ENCODE measurements around the gene CLMP. TPM values are rescaled to one million over a fixed set of nuclear protein-coding genes. Genes with fewer than 3 reads are reported as not detected.

CLMP gene
- total and polyA plus RNA-seq, 4 donors: 0.12 to 1.3 (median 0.35) TPM

DNA sequence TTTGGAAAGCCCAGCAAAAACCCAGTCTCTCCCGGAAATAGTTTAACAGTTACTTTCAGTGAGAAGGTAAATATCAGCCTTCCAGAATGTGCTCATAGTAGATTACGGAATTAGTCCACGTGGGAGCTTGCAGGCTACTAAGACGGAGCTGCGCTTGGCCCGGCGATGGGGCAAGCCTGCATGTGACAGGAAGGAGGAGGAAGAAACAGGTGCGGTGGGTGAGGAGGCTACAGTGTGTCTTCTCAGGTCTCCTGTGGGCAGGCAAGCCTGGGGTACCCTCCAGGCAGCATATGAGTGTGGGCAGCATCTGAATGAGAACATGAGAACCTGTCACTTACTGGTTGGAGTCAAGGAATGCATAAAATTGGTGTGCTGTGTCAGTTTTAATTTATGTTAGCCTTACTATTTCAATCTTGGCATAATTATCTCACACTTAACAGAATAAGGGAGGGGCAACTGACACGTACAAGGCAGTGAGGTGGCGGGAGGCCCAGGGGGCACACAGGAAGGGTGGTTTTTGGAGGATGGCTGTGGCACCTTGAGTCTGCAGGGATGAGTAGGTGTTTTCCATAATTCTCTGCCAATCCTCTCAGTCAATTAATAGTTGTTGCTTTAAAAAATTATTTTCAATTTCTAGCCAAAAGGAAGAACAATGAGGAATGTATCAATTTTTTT is 35.7 kb downstream of the CLMP start:
- no peaks in the 10 kb centered on the region for H3K36me3 ChIP-seq (ENCODE audit: control insufficient read depth in 4 of 4, insufficient read depth in 3 of 4, low read depth in 1 of 4, low read length in 3 of 4)
- H3K9me3 ChIP-seq (ENCODE audit: control insufficient read depth in 4 of 4, low read length in 3 of 4): peaks cover 0 to 1% (median 0%) of the 10 kb centered on the region in 4 donors
- DNase-seq (ENCODE audit: low spot score): no peak
- H3K27ac ChIP-seq (ENCODE audit: low read depth in 1 of 2, low read length in 2 of 2): no peak overlapping the region
- peaks cover 0 to 3% (median 0%) of the 10 kb centered on the region in 4 donors for H3K27me3 ChIP-seq (ENCODE audit: control insufficient read depth in 4 of 4, insufficient read depth in 4 of 4, low read length in 3 of 4)
- H3K4me3 ChIP-seq (ENCODE audit: low read depth in 1 of 3, low read length in 3 of 3): no peak overlapping the region
- no peak overlapping the region for H3K9ac ChIP-seq (ENCODE audit: low read depth in 1 of 2, low read length in 2 of 2)
- 79% methylated on average over 10 of the region's 10 CpGs for WGBS
- no peaks in the 10 kb centered on the region for H3K4me1 ChIP-seq (ENCODE audit: control insufficient read depth in 4 of 4, insufficient read depth in 4 of 4, low read length in 3 of 4)
- TF ChIP-seq YY1 (IDR thresholded peaks at IDR 0.05): no peak
- TF ChIP-seq, protein P1, sequence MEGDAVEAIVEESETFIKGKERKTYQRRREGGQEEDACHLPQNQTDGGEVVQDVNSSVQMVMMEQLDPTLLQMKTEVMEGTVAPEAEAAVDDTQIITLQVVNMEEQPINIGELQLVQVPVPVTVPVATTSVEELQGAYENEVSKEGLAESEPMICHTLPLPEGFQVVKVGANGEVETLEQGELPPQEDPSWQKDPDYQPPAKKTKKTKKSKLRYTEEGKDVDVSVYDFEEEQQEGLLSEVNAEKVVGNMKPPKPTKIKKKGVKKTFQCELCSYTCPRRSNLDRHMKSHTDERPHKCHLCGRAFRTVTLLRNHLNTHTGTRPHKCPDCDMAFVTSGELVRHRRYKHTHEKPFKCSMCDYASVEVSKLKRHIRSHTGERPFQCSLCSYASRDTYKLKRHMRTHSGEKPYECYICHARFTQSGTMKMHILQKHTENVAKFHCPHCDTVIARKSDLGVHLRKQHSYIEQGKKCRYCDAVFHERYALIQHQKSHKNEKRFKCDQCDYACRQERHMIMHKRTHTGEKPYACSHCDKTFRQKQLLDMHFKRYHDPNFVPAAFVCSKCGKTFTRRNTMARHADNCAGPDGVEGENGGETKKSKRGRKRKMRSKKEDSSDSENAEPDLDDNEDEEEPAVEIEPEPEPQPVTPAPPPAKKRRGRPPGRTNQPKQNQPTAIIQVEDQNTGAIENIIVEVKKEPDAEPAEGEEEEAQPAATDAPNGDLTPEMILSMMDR (IDR thresholded peaks at IDR 0.05; ENCODE audit: low read depth, low read length, missing input control): no peak
- TF ChIP-seq HNF4G (IDR thresholded peaks at IDR 0.05): no peak
- TF ChIP-seq, protein P2, sequence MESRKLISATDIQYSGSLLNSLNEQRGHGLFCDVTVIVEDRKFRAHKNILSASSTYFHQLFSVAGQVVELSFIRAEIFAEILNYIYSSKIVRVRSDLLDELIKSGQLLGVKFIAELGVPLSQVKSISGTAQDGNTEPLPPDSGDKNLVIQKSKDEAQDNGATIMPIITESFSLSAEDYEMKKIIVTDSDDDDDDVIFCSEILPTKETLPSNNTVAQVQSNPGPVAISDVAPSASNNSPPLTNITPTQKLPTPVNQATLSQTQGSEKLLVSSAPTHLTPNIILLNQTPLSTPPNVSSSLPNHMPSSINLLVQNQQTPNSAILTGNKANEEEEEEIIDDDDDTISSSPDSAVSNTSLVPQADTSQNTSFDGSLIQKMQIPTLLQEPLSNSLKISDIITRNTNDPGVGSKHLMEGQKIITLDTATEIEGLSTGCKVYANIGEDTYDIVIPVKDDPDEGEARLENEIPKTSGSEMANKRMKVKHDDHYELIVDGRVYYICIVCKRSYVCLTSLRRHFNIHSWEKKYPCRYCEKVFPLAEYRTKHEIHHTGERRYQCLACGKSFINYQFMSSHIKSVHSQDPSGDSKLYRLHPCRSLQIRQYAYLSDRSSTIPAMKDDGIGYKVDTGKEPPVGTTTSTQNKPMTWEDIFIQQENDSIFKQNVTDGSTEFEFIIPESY (IDR thresholded peaks at IDR 0.05): no peak
- TF ChIP-seq FOXA1 (IDR thresholded peaks at IDR 0.05): no peak

DNA sequence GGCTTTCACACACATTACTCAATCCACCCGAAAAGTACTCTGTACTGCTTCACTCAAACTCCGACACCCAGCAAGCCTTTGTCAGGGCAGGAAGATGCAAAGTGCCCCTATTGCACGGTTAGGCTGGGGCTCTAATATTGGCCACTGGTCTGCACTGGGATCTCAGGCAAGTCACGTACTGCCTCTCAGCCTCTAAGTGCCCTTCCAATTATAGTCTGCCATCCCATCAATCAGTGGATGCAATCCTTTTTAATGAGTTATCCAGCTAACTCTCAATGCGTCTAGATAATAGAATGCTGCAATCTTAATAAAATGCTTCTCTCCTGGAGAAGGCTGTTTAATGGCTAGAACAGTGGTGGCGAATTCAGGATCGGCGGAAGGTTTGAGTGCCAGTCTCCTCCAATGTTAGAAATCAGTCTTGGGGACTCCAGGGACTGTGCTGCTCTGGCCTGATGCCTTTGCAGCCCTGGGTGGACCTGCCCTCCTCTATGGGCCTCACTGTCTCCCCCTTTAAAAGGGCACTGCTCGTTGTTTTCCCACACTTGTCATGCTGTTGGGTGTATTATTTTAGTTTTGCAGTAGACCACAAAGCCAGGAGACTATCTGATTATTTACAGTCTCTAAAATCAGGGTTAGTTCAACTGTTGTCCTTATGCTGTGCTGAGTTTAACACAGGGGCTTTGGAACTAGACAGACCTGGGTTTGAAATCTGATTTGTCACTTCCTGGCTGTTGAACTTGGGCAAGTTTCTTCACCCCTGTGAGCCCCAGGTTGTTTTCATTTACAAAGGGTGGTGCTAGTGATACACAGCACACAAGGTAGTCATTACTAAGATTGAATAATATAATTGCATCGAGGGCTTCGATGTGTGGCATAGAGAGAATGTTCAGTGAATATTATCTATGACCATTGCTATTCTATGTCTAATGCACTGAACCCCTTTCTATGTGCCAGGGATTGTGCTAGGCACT is 36.7 kb downstream of the CLMP start:
- TF ChIP-seq SP1 (IDR thresholded peaks at IDR 0.05): no peak
- TF ChIP-seq FOXA1 (IDR thresholded peaks at IDR 0.05): no peak
- TF ChIP-seq, protein P3, sequence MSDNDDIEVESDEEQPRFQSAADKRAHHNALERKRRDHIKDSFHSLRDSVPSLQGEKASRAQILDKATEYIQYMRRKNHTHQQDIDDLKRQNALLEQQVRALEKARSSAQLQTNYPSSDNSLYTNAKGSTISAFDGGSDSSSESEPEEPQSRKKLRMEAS (IDR thresholded peaks at IDR 0.05): no peak
- TF ChIP-seq, protein P4, sequence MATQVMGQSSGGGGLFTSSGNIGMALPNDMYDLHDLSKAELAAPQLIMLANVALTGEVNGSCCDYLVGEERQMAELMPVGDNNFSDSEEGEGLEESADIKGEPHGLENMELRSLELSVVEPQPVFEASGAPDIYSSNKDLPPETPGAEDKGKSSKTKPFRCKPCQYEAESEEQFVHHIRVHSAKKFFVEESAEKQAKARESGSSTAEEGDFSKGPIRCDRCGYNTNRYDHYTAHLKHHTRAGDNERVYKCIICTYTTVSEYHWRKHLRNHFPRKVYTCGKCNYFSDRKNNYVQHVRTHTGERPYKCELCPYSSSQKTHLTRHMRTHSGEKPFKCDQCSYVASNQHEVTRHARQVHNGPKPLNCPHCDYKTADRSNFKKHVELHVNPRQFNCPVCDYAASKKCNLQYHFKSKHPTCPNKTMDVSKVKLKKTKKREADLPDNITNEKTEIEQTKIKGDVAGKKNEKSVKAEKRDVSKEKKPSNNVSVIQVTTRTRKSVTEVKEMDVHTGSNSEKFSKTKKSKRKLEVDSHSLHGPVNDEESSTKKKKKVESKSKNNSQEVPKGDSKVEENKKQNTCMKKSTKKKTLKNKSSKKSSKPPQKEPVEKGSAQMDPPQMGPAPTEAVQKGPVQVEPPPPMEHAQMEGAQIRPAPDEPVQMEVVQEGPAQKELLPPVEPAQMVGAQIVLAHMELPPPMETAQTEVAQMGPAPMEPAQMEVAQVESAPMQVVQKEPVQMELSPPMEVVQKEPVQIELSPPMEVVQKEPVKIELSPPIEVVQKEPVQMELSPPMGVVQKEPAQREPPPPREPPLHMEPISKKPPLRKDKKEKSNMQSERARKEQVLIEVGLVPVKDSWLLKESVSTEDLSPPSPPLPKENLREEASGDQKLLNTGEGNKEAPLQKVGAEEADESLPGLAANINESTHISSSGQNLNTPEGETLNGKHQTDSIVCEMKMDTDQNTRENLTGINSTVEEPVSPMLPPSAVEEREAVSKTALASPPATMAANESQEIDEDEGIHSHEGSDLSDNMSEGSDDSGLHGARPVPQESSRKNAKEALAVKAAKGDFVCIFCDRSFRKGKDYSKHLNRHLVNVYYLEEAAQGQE (IDR thresholded peaks at IDR 0.05): no peak
- no peak overlapping the region for H3K4me3 ChIP-seq (ENCODE audit: low read depth in 1 of 3, low read length in 3 of 3)
- no peaks in the 10 kb centered on the region for H3K36me3 ChIP-seq (ENCODE audit: control insufficient read depth in 4 of 4, insufficient read depth in 3 of 4, low read depth in 1 of 4, low read length in 3 of 4)
- peaks cover 0 to 1% (median 0%) of the 10 kb centered on the region in 4 donors for H3K9me3 ChIP-seq (ENCODE audit: control insufficient read depth in 4 of 4, low read length in 3 of 4)
- DNase-seq (ENCODE audit: low spot score): no peak
- H3K9ac ChIP-seq (ENCODE audit: low read depth in 1 of 2, low read length in 2 of 2): no peak overlapping the region
- WGBS: 91% methylated on average over 11 of the region's 11 CpGs
- H3K4me1 ChIP-seq (ENCODE audit: control insufficient read depth in 4 of 4, insufficient read depth in 4 of 4, low read length in 3 of 4): no peaks in the 10 kb centered on the region
- H3K27me3 ChIP-seq (ENCODE audit: control insufficient read depth in 4 of 4, insufficient read depth in 4 of 4, low read length in 3 of 4): peaks cover 0 to 3% (median 0%) of the 10 kb centered on the region in 4 donors
- H3K27ac ChIP-seq (ENCODE audit: low read depth in 1 of 2, low read length in 2 of 2): no peak overlapping the region
